Inflammatory macrophage treated with lipopolysaccharide for 4 hours (primary cell): Measurements from ENCODE around the gene SRCIN1.

Experiments
- DNase-seq: peaks from one replicate; pipeline ENCODE4 v3.0.0-alpha.2; 2020

Gene SRCIN1

DNA sequence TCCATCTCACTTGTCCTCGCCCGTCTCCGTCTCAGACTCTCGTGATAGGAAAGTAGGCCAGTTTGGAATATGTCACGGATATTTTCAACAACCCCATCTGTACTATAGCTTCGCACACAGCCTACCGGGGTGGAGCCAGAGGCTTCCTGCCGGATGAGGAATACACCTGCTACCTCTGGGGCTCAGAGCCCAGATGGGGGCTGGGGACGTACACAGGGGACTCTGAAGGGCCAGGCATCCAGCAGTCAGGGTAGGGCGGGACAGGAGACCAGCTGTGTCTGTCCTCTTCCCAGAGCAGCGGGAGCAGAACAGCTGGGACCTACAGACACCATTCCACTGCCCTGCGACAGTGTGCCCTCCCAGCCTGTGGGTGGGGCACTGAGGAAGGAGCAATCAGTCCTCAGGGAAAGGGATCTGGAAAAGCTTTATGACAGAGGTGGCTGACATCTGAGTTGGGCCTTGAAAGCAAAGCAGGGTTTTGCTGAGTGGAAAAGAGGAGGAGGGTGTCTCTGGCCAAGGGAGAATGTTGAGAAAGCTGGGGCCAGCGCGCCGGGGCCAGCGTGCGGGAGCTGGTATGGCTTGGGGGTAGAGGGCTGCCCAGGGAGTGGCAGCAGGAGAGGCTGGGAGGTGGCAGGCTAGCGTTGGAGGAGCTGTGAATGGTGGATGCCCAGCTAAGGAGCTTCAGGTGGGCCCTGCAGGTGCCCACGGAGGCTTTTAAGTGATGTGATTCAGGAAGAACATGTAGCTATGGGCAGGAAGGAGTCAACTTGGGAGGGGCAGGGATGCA, 11.5 kb upstream of the SRCIN1 start:
- DNase-seq, result no peak

DNA sequence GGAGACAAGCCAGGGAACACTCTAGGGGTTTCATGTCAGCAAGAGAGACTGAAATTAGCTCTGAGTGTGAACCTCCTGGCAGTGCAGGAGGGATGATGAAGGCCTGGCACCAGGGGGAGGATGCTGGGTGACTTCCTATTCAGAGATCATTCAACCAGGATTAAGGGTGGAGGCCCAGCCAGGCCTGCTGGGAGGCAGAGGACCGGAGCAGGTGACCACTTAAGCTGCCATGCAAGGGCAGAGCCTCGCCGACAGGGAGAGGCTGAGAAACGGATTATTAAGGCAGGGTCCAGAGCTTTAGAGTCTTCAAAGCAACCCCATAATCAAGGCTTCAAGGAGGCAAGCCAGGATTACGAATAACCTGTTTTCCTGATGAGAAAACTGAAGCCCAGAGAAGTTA, 10.6 kb upstream of the SRCIN1 start:
- no peak for DNase-seq

DNA sequence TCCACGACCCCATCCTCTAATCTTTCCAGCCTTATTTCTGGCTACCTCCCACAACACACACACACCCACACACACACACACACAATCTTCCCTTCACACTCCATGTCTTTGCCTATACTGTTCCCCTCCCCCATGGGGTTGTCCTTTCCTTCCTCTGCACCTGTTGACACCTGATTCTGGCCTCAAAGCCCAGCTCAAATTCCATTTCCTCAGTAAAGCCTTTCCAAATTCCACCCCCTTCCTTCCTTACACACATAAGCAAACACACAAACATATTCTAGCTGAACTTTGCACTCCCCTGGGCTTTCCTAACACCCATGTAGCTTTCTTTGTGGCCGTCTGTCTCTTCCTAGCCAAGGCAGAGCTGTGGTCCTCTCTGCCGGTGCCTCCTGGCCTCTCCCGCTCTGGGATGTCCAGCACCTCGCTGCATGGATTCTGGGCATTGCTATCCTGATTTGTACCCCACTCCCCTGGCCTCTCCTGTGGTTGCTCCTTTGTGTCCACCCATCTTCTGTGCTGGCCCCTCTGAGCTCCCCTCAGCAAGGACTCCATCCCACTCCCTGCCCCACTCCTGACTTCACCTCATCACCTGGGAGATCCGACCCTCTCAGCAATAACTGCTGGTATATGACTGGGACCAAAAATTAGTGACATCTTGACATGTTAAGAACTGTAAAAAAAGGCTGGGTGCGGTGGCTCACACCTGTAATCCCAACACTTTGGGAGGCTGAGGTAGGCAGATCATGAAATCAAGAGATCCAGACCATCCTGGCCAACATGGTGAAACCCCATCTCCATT, 8.4 kb upstream of the SRCIN1 start:
- no peak for DNase-seq

DNA sequence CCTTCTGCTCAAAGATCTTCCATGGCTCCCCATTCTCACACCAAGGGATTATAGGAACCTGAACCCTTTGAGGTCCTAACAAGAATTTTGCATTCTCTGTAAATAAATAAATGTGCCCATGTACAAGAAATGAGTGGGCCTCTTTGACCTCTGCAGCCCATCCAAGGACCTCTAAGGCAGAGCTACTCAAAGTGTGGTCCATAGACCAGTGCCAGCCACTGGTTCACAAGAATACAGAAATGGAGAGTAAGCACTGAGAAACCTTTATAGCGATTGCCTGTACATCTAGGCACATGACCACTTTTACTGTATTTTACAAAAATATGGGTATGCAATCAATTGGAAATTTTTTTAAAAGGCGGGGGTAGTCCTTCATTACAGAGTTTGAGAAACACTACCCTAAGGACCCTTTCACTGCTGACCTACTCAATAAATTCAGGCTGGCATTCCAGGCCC, 7.8 kb upstream of the SRCIN1 start:
- no peak for DNase-seq

DNA sequence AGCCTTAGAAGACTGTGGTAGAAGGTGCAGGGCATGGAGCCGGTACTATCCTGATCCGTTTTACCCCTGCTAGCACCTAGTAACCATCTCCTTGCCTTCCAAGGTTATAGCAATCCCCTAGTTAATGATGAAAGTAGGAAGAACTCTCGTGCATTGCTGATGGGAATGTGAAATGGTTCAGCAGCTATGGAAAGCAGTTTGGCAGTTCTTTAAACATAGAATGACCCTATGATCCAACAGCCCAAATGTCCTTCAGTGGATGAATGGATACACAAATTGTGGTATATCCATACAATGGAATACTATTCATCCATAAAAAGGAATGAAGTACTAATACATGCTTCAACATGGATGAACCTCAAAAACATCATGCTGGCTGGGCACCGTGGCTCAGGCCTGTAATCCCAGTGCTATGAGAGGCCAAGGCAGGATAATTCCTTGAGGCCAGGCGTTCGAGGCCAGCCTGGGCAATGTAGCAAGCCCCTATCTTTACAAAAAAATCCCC, 6.2 kb upstream of the SRCIN1 start:
- DNase-seq, result no peak

DNA sequence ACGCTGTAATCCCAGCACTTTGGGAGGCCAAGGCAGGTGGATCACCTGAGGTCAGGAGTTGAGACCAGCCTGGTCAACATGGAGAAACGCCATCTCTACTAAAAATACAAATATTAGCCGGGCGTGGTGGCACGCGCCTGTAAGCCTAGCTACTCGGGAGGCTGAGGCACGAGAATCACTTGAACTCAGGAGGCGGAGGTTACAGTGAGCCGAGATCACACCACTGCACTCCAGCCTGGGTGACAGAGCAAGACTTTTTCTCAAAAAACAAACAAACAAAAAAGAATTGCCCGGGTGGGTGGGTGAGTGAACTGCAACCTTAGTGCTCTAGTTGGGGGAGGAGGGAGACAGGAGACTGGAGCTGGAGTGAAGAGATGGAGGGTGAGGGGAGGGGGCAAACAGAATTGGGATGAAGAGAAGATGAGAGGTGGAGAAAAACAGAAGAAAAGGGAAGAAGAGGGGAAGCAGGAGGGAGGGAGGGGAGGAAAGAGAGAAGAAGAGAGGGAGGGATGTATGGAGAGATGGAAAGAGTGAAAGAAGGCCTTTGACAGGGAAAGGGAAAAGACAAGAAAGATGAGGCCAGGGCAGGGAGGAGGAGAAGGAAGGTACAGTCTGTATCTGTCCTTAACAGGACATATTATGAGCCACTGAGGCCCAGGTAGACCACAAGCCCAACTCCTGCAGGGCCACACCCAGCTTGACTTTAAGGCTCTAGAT, 5.5 kb upstream of the SRCIN1 start:
- no peak for DNase-seq

DNA sequence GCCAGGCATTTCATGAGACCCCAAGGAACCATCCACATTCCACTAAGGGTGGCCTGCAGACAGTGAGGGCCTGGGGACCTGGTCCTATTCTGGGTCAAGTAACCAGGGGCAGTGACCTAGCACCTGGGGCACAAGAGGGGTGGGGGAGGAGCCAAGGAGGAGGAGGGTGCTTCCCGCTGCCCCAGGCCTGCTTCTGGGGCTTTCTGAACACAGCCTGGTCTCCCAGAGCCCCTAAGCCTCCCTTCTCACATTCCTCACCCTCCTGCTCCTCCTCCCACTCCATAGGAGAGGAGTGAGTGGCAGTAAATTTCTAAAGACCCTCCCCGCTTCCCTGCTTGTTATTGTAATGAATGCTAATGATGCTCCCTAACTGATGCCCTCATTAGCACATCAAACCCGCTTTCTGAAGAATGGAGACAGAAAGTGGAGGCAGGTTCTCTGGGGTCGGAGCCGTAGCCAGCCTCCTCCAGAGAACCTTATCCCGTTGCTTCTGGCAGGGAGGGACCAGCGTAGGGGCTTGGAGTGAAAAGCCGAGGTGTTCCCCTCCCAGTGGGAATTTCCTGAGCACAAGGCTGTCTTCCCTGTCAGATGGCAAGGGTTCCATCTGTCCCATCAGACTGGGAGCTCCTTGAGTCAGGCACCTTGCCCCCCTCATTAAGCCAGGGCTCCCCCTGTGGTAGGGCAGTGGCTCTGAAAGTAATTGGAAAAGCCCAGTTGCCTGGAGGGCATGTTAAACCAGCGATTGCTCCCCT, 3.7 kb upstream of the SRCIN1 start:
- DNase-seq, result no peak

DNA sequence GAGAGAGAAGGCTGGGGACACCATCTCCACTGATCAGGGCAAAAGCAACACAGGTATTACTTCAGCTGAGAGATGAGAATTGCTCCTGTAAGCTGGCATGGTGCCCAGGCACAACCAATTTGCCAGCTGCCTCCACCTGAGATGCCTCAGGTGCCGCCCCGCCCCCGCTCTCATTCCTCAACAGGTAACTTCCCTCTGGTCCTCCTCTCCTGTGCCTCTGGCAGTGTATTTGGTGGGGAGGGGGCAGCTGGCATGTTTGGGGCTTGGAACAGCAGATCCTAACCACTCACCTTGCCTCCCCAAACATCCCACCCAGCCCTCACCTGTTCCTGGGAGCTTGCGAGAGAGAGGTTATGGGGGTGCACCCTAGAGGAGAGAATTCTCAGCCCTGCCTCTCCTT, 2.9 kb upstream of the SRCIN1 start:
- no peak for DNase-seq

DNA sequence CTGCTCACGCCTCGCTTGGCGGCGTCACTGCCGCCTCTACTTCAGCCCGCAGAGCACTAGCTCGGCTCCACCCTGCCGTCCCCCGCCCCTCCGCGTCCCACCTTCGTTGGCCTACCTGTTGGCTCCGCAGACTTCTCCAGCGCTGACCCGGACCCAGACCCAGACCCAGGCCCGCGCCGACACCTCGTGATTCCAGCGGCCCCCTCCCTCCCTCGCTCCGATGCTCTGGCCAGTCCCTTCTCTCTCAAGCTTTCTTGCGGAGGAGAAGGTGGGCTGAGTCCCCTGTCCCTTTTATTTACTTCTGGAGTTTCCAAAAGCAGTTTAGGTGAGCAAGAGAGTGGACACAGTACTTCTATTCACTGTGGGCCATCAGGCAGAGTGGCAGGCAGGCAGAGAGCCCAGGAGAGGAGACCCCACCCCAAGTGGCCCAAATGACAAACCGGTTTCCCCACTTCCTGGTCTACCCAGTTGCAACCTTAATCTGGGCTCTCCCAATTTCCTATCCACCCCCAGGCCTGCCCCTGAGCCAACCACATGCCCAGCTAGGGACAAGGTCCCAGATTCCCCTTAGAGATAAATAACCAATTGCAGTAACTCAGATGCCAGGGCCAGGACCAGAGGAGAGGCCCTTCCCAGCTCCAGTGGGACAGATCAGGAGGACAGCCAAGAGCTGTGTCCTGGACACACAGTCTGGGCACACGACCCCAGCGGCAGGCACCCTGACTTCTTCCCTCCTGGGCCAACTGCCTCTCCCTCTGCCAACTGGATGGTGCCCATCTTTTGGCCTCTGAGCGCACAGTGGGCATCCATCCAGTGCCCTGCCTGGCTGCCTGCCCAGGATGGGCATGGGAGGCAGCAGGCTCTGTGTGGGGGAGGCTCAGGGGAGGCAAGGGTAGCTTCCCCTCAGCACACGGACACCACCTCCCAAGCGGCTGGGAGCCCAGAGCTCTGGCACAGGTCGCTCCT, 1.2 kb upstream of the SRCIN1 start:
- no peak for DNase-seq

DNA sequence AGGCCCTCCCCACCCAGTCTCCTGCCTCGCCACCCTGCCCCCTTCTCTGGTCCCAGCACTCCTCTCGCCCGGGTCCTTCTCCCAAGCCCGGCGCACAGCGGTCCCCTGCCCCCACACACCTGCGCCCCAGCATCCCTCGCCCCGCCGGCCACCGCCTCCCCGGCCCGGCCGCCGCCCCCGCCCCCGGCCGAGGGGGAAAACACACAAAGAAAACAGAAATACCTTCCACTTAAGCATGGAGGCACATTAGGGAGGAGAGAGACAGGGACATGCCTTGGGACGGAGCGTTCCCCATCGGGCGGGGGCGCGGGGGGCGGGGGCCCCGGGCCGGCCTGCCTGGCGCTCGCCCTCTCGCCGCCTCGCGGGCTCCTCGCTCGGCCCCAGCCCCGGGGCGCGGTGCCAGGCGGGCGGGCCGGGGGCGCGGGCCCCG, 326 bp downstream of the SRCIN1 start:
- no peak for DNase-seq

DNA sequence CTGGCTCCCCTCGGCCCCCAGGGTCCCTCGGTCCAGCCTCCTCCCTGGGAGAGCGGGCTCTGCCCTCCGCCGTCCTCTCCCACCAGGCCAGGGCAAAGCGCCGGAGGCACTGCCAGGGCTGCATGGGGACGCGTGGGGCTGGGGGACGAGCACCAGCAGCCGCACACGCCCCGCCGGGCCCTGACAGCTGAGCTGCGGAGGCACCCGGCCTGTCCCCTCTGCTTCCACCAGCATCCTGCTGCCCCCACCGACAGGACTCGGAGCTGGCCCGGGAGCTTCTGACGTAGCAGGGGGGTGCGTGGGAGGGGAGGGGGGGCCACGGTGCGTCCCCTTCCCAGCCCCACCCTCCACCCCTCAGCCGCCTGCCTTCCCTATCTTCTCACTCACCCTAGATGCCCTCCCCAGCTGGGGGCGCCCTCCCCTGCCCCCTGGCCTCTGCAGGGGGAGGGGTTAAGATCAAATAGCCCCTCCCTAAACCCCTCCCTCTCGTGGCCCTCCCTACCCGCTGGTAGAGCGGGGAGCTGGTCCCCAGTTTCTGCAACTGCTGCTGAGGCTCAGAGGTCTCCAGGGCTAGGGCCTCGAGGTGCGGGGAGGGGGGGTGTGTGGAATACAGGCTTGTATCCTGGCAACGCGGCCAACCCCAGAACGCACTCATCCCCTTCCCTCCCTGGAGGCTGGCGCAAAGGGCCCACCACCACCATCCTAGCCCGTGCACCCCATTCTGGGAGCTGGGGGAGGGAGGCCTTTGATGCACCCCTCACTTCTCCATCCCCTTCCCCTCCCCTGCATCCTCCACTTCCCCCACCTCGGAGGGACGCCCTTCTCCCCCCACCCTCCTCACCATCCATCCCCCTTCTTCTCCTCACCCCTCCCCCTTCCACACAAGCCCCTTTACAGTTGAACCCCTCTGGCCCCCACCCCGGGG, 1.0 kb downstream of the SRCIN1 start:
- no peak for DNase-seq

DNA sequence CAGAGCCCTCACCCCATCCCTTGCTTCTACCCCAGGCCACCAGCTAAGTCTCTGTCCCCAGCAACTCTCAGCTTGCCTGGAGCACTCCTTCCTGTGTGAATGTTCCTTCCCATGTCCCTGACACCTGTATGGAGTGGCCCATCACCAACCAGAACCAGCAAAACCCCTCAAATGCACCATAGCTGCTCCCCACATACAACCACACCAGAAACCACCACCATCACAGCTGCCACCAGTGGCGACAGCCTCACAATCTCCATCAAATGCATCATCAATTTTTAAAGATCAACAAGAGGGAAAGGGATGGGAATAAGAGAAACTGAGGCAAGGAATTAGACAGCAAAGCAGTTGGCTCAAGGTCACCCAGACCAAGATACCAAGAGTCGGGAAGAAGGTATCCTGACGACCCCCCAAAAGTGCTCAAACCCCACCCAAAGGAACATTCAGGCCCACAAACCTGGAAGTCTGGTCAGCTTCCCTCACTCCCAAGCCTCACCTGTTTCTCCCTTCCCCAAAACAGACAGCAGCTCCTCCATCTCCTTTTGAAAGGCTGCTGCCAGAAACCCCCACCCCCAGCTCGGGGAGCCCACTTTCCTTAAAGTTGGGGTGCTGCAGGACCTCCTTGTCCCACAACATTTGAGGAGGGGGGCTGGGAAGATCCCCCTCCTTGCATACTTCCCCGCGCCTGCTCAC, 1.8 kb downstream of the SRCIN1 start:
- DNase-seq, result no peak

DNA sequence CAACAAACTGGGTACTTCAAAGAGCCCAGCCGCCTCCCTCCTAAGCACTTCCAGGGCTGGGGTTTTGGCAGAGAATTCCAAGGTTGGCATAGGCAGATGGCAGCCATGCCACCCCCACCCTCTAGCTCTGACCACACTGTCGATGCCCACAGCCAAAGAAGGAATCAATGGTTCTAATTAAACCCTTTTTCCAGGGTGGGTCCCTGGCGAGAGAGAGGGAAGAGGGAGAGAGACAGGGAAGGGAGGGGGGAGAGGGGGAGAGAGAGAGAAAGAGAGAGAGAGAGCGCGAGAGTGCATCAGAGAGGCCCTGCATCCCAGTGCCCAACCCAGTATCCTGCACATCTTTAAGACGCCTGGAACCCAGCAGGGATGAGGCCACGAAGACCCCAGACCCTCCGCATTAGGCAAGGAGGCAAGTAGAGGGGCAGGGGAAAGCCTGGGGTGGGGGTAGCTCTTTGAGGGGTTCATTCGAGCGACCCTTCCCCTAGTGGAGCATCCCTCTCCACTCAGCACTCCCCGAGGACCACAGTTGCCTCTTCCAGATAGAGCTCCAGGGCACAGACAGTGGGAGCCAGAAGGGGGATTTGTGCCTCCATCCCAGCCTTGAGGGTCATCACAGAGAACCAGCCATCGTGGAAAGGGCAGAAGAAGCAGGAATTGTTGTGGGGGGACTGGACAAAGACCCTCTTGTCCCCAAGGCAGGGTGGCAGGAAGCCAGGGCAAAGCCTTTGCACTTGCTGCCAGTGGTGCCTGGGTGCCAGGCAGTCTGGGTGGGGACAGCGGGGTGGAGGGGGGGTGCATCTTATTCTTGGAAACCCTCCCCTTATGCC, 2.6 kb downstream of the SRCIN1 start:
- no peak for DNase-seq

DNA sequence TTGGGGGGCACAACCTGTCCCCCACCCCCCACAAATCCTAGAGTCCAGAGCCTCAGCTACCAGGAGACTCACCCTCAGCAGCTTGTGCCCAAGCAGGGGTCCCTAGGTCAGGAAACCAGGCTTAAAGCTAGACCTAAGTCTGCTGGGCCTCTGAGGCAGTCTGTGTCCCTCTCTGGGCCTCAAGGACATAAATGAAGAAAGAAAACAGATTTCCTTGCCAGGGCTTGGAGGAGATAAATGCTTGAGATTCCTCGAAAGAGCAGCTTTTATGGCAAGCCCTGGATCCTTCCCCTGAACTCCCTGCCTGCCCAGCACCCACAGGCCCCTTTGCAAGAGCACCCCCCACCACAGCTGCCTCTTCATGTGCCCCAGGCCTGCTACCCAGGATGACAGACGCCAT, 3.3 kb downstream of the SRCIN1 start:
- DNase-seq, result no peak

DNA sequence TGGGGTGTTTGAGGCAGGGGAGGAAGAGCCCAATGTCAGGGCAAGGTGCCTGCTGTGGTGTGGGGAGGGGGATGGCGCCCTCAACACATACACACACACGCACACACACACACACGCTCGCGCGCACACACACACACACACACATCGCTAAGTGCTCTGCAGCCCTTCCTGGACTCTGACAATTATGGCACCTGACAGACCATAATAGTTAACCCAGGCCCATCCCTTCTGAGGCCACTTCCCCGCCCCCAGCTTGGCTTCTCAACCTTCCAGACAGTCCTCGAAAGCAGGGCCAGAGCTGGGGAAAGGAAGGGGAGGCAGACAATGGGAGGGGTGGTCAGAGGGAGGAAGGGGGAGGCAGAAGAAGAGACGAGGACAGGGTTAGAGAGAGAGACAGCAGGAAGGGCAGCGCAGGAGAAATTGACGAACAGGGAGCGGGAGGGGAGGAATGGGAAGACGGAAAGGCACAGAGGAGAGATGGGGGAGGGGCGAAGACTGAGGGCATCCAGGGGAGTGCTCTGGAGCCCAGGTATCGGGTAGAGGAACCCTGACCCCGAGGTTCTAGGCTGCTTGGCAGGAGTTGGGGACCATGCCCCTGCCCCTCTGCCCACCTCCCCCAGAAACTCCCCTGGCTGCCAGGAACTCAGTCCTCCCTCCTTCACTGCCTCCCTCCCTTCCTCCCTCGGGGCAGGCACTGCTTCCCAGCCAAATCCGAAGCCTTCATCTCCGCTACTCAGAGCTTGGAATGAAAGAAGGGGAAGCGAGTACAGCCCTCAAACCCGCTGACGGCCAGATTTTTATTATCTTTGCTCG, 4.0 kb downstream of the SRCIN1 start:
- DNase-seq, result no peak

DNA sequence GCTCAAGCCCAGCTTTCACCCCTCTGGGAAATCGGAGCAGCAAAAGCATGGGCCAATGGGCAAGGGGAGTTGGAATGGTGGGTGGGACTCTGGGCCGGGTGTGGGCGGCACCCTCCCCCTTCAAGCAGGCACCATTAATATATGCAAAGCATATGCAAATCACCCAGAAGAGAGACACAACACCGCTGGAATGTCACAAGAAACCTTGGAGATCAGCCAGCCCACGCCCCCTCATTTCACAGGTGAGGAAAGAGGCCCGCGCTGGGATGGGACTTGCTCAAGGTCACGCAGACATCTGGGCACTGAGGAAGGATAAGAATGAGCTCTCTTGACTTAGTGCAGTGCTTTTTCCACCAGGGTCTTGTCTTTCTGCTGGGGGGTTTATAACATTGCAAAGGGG, 4.8 kb downstream of the SRCIN1 start:
- DNase-seq, result no peak

DNA sequence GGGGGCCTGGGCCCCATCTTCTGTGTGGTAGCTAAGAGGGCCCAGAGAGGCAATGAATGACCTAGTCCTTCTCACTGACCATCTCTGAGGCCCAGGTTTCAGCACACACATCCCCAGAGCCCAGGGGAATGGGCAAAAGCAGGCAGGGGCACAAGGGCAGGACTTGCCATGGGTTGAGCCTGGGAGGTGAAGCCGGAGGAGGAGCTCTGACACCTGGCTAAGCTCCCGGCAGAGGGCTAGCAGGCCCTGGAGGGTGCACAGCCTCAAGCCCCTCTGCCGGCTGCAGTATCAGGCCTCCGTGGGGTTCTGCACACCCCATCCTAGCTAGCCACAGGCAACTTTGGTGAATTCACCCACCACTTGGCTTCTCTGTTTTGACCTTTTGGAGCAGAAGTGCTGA, 5.3 kb downstream of the SRCIN1 start:
- no peak for DNase-seq

DNA sequence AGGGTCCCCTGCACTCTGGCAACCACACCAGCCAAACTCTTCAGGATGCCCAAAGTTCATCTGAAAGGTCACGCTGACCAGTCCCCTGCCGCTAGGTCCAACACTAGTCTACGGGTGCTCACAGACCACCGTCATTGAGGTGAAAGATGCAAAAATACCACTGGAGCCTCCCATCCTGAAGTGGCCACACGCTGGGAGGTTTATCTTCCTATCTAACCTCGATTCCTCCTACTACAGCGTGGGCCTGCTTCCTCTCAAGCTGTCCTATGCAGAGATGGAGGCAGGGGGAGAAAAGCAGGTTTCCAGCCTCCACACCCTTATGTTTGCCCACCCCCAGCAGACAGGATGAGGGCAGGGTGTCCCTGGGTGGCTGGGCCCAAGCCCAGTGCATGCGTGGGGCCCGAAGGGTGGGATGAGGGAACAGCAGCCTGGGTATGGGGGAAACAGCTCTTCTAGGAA, 6.3 kb downstream of the SRCIN1 start:
- no peak for DNase-seq
